Embryonic facial prominence (tissue), 1 donor: ENCODE results near the gene ADIPOR2.

Source experiments
- DNase-seq: peaks from one replicate; pipeline ENCODE4 v3.0.0-alpha.2; 2016; ENCODE audit errors: extremely low spot score

ADIPOR2 gene

GRCh38 chr12:1830401-1830845 lies 139.6 kb downstream of the ADIPOR2 start:
- no peak for DNase-seq

- DNase-seq: no peak
Observed at GRCh38 chr12:1830981-1831963, 140.4 kb downstream of the ADIPOR2 start.

- DNase-seq: no peak
Observed at GRCh38 chr12:1832801-1833595, 142.1 kb downstream of the ADIPOR2 start.

GRCh38 chr12:1833596-1834028 lies 142.7 kb downstream of the ADIPOR2 start:
- DNase-seq: no peak

- DNase-seq: no peak
Observed at GRCh38 chr12:1834186-1834925, 143.5 kb downstream of the ADIPOR2 start.

GRCh38 chr12:1835211-1836131 lies 144.6 kb downstream of the ADIPOR2 start:
- no peak for DNase-seq

GRCh38 chr12:1836241-1836803 lies 145.5 kb downstream of the ADIPOR2 start:
- DNase-seq: no peak

- no peak for DNase-seq
Observed at GRCh38 chr12:1836854-1837421, 146.1 kb downstream of the ADIPOR2 start.

- no peak for DNase-seq
Observed at GRCh38 chr12:1837541-1838204, 146.8 kb downstream of the ADIPOR2 start.
